HEK293T (cell line): ENCODE measurements around the gene CD7.

Experiments used
- CTCF ChIA-PET: fragments of 350-600 bp; formaldehyde crosslinking; extraction: SDS; loops from one replicate; lab custom pipeline; 2021; ENCODE audit warnings: antibody characterized with exemption, inconsistent platforms; lab: Yijun Ruan, JAX
- POLR2A ChIA-PET: fragments of 350-600 bp; formaldehyde crosslinking; extraction: SDS; loops from one replicate; lab custom pipeline; 2020; ENCODE audit warnings: antibody characterized with exemption, inconsistent platforms; lab: Yijun Ruan, JAX
- DNase-seq: peaks from one replicate; pipeline ENCODE4 v3.0.0; 2012; ENCODE audit warnings: mixed read lengths; ENCODE audit errors: extremely low spot score
- ARNT ChIP-seq: fragments of 450-650 bp; IDR thresholded peaks from 2 replicates; pipeline ENCODE4 v1.6.1; 2017; ENCODE audit warnings: mild to moderate bottlenecking
- BHLHE40 ChIP-seq: fragments of 450-650 bp; IDR thresholded peaks from 2 replicates; pipeline ENCODE4 v1.6.1; 2016; ENCODE audit warnings: mild to moderate bottlenecking, moderate library complexity, borderline replicate concordance
- CTBP1 ChIP-seq: fragments of 450-650 bp; IDR thresholded peaks from 2 replicates; pipeline ENCODE4 v1.6.1; 2016; ENCODE audit warnings: borderline replicate concordance
- ELF4 ChIP-seq: fragments of 450-650 bp; IDR thresholded peaks from 2 replicates; pipeline ENCODE4 v1.6.1; 2017; ENCODE audit warnings: antibody characterized with exemption
- FOXA1 ChIP-seq: fragments of 450-650 bp; IDR thresholded peaks from 2 replicates; pipeline ENCODE4 v1.6.1; 2016; ENCODE audit warnings: mild to moderate bottlenecking
- FOXK2 ChIP-seq: fragments of 450-650 bp; IDR thresholded peaks from 2 replicates; pipeline ENCODE4 v1.6.1; 2016; ENCODE audit warnings: mild to moderate bottlenecking
- FOXM1 ChIP-seq: fragments of 450-650 bp; IDR thresholded peaks from 2 replicates; pipeline ENCODE4 v1.6.1; 2017; ENCODE audit warnings: mild to moderate bottlenecking, borderline replicate concordance
- HDGF ChIP-seq: fragments of 450-650 bp; IDR thresholded peaks from 2 replicates; pipeline ENCODE4 v1.6.1; 2017; ENCODE audit warnings: antibody characterized with exemption, borderline replicate concordance
- L3MBTL2 ChIP-seq: fragments of 450-650 bp; conservative IDR thresholded peaks from 2 replicates; pipeline ENCODE4 v1.6.1; 2016; ENCODE audit warnings: mild to moderate bottlenecking
- LEF1 ChIP-seq: fragments of 450-650 bp; IDR thresholded peaks from 2 replicates; pipeline ENCODE4 v1.6.1; 2017; ENCODE audit warnings: mild to moderate bottlenecking, borderline replicate concordance
- NFRKB ChIP-seq: fragments of 450-650 bp; IDR thresholded peaks from 2 replicates; pipeline ENCODE4 v1.6.1; 2016; ENCODE audit warnings: mild to moderate bottlenecking, moderate library complexity
- SP1 ChIP-seq: fragments of 450-650 bp; IDR thresholded peaks from 2 replicates; pipeline ENCODE4 v1.6.1; 2017
- SUZ12 ChIP-seq: fragments of 450-650 bp; IDR thresholded peaks from 2 replicates; pipeline ENCODE4 v1.6.1; 2016; ENCODE audit warnings: mild to moderate bottlenecking
- TARDBP ChIP-seq: fragments of 450-650 bp; IDR thresholded peaks from 2 replicates; pipeline ENCODE4 v1.6.1; 2016
- ZNF384 ChIP-seq: fragments of 450-650 bp; IDR thresholded peaks from 2 replicates; pipeline ENCODE4 v1.6.1; 2016
- TF ChIP-seq, protein P1 (sequence below): fragments of 450-650 bp; IDR thresholded peaks from 2 replicates; pipeline ENCODE4 v1.6.1; 2016

CD7 gene

GRCh38 chr17:82357394-82357793 lies 40.0 kb upstream of the CD7 start:
- ChIA-PET POLR2A (interaction anchor here (4.0 kb wide), 1 partner anchor 10 kb away, joined by 22 read pairs; no protein-coding TSS in a partner anchor), CTCF (interaction anchor here (1.2 kb wide), 1 partner anchor 57 kb away, joined by 4 read pairs; no protein-coding TSS in a partner anchor)
- TF ChIP-seq TARDBP (no peak), FOXM1 (no peak), HDGF (no peak), ZNF384 (no peak), FOXA1 (no peak), CTBP1 (no peak), SP1 (no peak)
- DNase-seq = no peak

GRCh38 chr17:82356845-82357355 lies 39.5 kb upstream of the CD7 start:
- ChIA-PET POLR2A (interaction anchor here (0.8 to 4.0 kb wide), 2 partner anchors 11 to 17 kb away, joined by 3 to 22 read pairs; no protein-coding TSS in a partner anchor), CTCF (no interaction called here)
- no peak for DNase-seq
- no peak for TF ChIP-seq BHLHE40
- TF ChIP-seq SUZ12 = no peak
- TF ChIP-seq, protein P1, sequence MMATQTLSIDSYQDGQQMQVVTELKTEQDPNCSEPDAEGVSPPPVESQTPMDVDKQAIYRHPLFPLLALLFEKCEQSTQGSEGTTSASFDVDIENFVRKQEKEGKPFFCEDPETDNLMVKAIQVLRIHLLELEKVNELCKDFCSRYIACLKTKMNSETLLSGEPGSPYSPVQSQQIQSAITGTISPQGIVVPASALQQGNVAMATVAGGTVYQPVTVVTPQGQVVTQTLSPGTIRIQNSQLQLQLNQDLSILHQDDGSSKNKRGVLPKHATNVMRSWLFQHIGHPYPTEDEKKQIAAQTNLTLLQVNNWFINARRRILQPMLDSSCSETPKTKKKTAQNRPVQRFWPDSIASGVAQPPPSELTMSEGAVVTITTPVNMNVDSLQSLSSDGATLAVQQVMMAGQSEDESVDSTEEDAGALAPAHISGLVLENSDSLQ = no peak
- TF ChIP-seq FOXK2 = no peak
- no peak for TF ChIP-seq CTBP1
- TF ChIP-seq FOXA1 = no peak
- TF ChIP-seq NFRKB = no peak
- no peak for TF ChIP-seq ZNF384
- no peak for TF ChIP-seq HDGF
- TF ChIP-seq L3MBTL2 = no peak
- TF ChIP-seq TARDBP = no peak
- no peak for TF ChIP-seq ELF4
- TF ChIP-seq FOXM1 = no peak
- no peak for TF ChIP-seq SP1
- no peak for TF ChIP-seq ARNT
- TF ChIP-seq LEF1 = no peak

- no peak for DNase-seq
- ChIA-PET CTCF (interaction anchor here (0.6 kb wide), 1 partner anchor 116 kb away, joined by 3 read pairs; no protein-coding TSS in a partner anchor), POLR2A (interaction anchor here (0.8 to 4.0 kb wide), 2 partner anchors 12 to 18 kb away, joined by 3 to 22 read pairs; no protein-coding TSS in a partner anchor)
- TF ChIP-seq CTBP1 (no peak), TARDBP (no peak), SP1 (no peak), LEF1 (no peak), BHLHE40 (no peak), FOXA1 (no peak), SUZ12 (no peak), ELF4 (no peak), NFRKB (no peak), ARNT (no peak), ZNF384 (no peak), HDGF (no peak)
Observed at GRCh38 chr17:82355770-82356427, 38.5 kb upstream of the CD7 start.

- ChIA-PET CTCF (interaction anchor here (0.6 kb wide), 1 partner anchor 115 kb away, joined by 3 read pairs; no protein-coding TSS in a partner anchor), POLR2A (no interaction called here)
- TF ChIP-seq NFRKB = no peak
- DNase-seq = no peak
Observed at GRCh38 chr17:82354804-82355308, 37.4 kb upstream of the CD7 start.

DNA sequence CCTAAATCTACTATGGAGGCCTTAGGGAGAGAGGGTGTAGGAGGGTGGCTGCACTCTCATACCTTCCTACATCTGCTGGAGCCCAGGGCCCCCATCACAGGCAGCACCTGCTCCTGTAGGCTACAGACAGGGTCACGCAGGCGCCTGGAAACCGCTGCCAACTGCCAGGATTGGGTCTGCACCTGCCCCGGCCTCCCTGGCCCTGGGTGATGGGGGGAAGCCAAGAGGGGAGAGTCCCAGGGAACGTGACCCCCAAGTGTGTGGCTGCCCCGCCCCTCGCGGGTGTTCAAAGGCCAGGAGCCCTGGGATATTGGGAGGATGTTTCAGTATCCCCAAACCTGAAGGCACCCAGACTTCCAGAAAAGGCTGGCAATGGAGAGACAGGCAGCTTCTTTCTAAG lies 36.1 kb upstream of the CD7 start:
- ChIA-PET POLR2A (no interaction called here), CTCF (no interaction called here)
- no peak for DNase-seq
- no peak for TF ChIP-seq FOXM1
- TF ChIP-seq, protein P1 = no peak
- TF ChIP-seq ELF4 = no peak
- TF ChIP-seq TARDBP = no peak
- no peak for TF ChIP-seq L3MBTL2
- TF ChIP-seq FOXA1 = no peak
- TF ChIP-seq FOXK2 = no peak
- no peak for TF ChIP-seq ZNF384
- no peak for TF ChIP-seq CTBP1
- TF ChIP-seq ARNT = no peak
- TF ChIP-seq LEF1 = no peak
- no peak for TF ChIP-seq SUZ12
- TF ChIP-seq BHLHE40 = no peak
- no peak for TF ChIP-seq SP1
- no peak for TF ChIP-seq NFRKB
- no peak for TF ChIP-seq HDGF

DNA sequence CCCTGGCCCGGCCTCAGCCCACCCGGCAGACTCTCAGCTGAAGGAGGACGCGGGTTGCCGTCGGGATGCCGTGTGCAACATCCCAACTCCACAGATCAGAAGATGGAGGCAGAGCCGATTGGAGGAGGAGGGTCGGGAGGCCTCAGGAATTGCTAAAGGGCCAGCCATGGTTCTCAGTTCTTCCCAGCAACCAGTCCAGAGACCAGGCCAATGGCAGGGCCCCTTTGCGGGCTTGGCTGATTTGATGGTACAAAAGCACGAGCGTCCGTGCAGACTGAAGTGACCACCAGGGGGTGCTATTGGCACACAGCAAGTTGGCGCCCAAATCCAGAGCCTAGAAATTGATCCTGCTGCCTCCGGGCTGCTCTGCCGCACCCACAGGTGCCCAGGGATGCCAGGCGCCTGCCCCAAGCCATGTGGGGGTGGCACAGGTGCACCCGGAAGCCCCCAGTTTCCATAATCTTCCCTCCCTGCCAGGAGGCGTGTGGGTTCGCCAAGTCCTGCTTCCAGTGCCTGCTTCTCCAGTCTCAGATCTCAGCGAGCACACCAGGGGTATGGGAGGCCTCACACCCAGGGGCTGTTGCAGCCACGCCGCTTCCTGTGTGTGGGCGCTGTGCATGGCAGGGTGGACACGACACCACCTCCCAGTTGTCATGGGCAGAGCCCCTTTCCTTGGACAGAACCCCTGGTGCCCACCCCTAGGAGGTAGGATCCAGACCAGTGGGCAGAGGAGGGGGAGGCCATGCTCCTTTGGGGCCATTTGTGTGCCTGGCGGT lies 34.5 kb upstream of the CD7 start:
- CTCF ChIA-PET = interaction anchor here (0.5 to 1.5 kb wide), 4 partner anchors 13 to 59 kb away, joined by 3 to 5 read pairs (median 4); no protein-coding TSS in a partner anchor
- no peak for TF ChIP-seq NFRKB
- no peak for TF ChIP-seq FOXK2
- no peak for TF ChIP-seq ARNT
- no peak for TF ChIP-seq LEF1

More for the DNA sequence above, 34.5 kb upstream of the CD7 start:
- DNase-seq = peak; percentile 87
- POLR2A ChIA-PET = no interaction called here
